ENCODE results near the gene GAPVD1.

- TF ChIP-seq POLR2A (IDR thresholded peaks at IDR 0.05; ENCODE audit: low read depth, low read length) = no peak
- TF ChIP-seq POLR2AphosphoS5 (IDR thresholded peaks at IDR 0.05; ENCODE audit: low read depth, low read length) = no peak
- no peak for TF ChIP-seq TAF1 (IDR thresholded peaks at IDR 0.05; ENCODE audit: low read depth, low read length)
- TF ChIP-seq PAX5 (IDR thresholded peaks at IDR 0.05; ENCODE audit: insufficient read depth, low read length, severe bottlenecking) = no peak
These were observed 33.9 kb upstream of the GAPVD1 start for GRCh38 chr9:125227761-125228160.

Data from GM12891 (cell line).